ENCODE data around the gene ERVFRD-1. TPM values are rescaled to one million over a fixed set of nuclear protein-coding genes. Genes with fewer than 3 reads are reported as not detected.

ERVFRD-1 gene
- polyA plus RNA-seq, 1 experiment = not detected

GRCh38 chr6:11097476-11097875, 14.0 kb downstream of the ERVFRD-1 start:
- ChIA-PET CTCF (interaction anchor here (0.7 to 1.9 kb wide), 3 partner anchors 46 to 399 kb away, joined by 3 to 10 read pairs (median 4); no protein-coding TSS in a partner anchor), POLR2A (no interaction called here)
- Histone ChIP-seq H3K27me3 (ENCODE audit: control insufficient read depth, insufficient read depth, low read length) (no peaks in the 10 kb centered on the region), H3K4me3 (ENCODE audit: low read depth, low read length) (no peak overlapping the region), H3K9me3 (ENCODE audit: control insufficient read depth, insufficient read depth, low read length) (no peaks in the 10 kb centered on the region), H3K27ac (ENCODE audit: low read depth, low read length) (no peak overlapping the region)
- TF ChIP-seq CTCF (IDR thresholded peaks at IDR 0.05; ENCODE audit: low read depth, low read length) = no peak
- DNase-seq (ENCODE audit: low read depth, low spot score) = no peak

GRCh38 chr6:11096109-11096508, 15.4 kb downstream of the ERVFRD-1 start:
- POLR2A ChIA-PET = interaction anchor here (0.6 kb wide), 2 partner anchors 47 to 557 kb away, joined by 3 to 4 read pairs; no protein-coding TSS in a partner anchor
- CTCF ChIA-PET = interaction anchor here (0.6 to 2.8 kb wide), 4 partner anchors 24 to 400 kb away, joined by 4 to 28 read pairs (median 5); no protein-coding TSS in a partner anchor
- Histone ChIP-seq H3K9me3 (ENCODE audit: control insufficient read depth, insufficient read depth, low read length) (no peaks in the 10 kb centered on the region), H3K27me3 (ENCODE audit: control insufficient read depth, insufficient read depth, low read length) (no peaks in the 10 kb centered on the region), H3K4me3 (ENCODE audit: low read depth, low read length) (peak overlapping the region; percentile 14; the same call in 1 of the 2 replicates), H3K27ac (ENCODE audit: low read depth, low read length) (no peak overlapping the region)
- TF ChIP-seq CTCF (IDR thresholded peaks at IDR 0.05; ENCODE audit: low read depth, low read length) = no peak
- DNase-seq (ENCODE audit: low read depth, low spot score) = no peak

- Histone ChIP-seq H3K27ac (ENCODE audit: low read depth, low read length) (peak overlapping the region; percentile 75), H3K9me3 (ENCODE audit: control insufficient read depth, insufficient read depth, low read length) (no peaks in the 10 kb centered on the region), H3K27me3 (ENCODE audit: control insufficient read depth, insufficient read depth, low read length) (no peaks in the 10 kb centered on the region), H3K4me3 (ENCODE audit: low read depth, low read length) (peak overlapping the region; percentile 99)
- POLR2A ChIA-PET = interaction anchor here (0.7 kb wide), 1 partner anchor 1982 kb away, joined by 4 read pairs; no protein-coding TSS in a partner anchor
- CTCF ChIA-PET = interaction anchor here (0.5 to 2.8 kb wide), 12 partner anchors 11 to 402 kb away, joined by 3 to 28 read pairs (median 4); no protein-coding TSS in a partner anchor
- no peak for TF ChIP-seq CTCF (IDR thresholded peaks at IDR 0.05; ENCODE audit: low read depth, low read length)
- no peak for DNase-seq (ENCODE audit: low read depth, low spot score)
These were observed 16.6 kb downstream of the ERVFRD-1 start for GRCh38 chr6:11094941-11095340.

GRCh38 chr6:11094411-11094851, 17.1 kb downstream of the ERVFRD-1 start:
- DNase-seq (ENCODE audit: low read depth, low spot score) = no peak
- ChIA-PET CTCF (interaction anchor here (0.5 to 2.8 kb wide), 9 partner anchors 12 to 402 kb away, joined by 3 to 28 read pairs (median 4); no protein-coding TSS in a partner anchor), POLR2A (interaction anchor here (0.7 kb wide), 1 partner anchor 1982 kb away, joined by 4 read pairs; no protein-coding TSS in a partner anchor)
- Histone ChIP-seq H3K4me3 (ENCODE audit: low read depth, low read length) (peak overlapping the region; percentile 99), H3K9me3 (ENCODE audit: control insufficient read depth, insufficient read depth, low read length) (no peaks in the 10 kb centered on the region), H3K27ac (ENCODE audit: low read depth, low read length) (peak overlapping the region; percentile 75), H3K27me3 (ENCODE audit: control insufficient read depth, insufficient read depth, low read length) (no peaks in the 10 kb centered on the region)
- no peak for TF ChIP-seq CTCF (IDR thresholded peaks at IDR 0.05; ENCODE audit: low read depth, low read length)
